ENCODE results near the gene ZNF677. TPM values are rescaled to one million over a fixed set of nuclear protein-coding genes. Genes with fewer than 3 reads are reported as not detected.
"Not testable (repeated sequence)": the region's sequence is repeated elsewhere in the genome, so short reads cannot be mapped to it uniquely, and the experiment has no call there.

Gene ZNF677
- total and polyA plus RNA-seq, 5 donors from 2014 or later: 0.38 to 24.9 (median 6.1) TPM

DNA sequence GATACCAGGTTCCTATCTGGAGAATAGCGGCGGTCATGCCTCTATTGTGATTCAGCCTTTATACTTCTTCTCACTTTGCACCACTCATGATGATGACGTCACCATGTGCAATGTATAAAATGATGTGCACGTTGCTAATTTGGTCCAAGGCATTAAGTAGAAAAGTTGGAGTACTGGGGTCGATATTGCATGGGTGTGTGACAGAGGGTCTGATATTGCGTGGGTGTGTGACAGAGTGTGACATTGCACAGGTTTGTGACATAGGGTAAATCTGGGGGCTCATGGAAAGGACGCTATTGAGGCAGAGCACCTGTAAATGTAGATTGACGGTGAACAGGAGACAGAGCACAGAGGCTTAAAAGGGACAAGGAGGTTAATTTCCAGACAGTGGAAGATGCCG, 17.4 kb upstream of the ZNF677 start:
- no peaks in the 10 kb centered on the region for H3K27me3 Mint-ChIP-seq
- no peaks in the 10 kb centered on the region for H3K4me1 ChIP-seq (ENCODE audit: control insufficient read depth, insufficient read depth, low read length, poor library complexity, severe bottlenecking)
- H3K36me3 ChIP-seq (ENCODE audit: control insufficient read depth, insufficient read depth, low read length): no peaks in the 10 kb centered on the region
- H3K4me3 ChIP-seq (ENCODE audit: low read depth, low read length): no peak overlapping the region
- H3K27me3 ChIP-seq (ENCODE audit: control insufficient read depth, insufficient read depth, low read length): no peaks in the 10 kb centered on the region
- peaks cover 16% of the 10 kb centered on the region for H3K36me3 Mint-ChIP-seq
- H3K4me3 Mint-ChIP-seq: no peak overlapping the region
- H3K4me1 Mint-ChIP-seq: no peaks in the 10 kb centered on the region
- H3K9me3 ChIP-seq (ENCODE audit: control insufficient read depth in 2 of 2, low read length in 2 of 2): peaks cover 2 to 15% of the 10 kb centered on the region in 2 experiments
- ATAC-seq (ENCODE audit: low read depth in 2 of 2): no peak
- H3K27ac Mint-ChIP-seq: no peak overlapping the region
- no peak overlapping the region for H3K27ac ChIP-seq (ENCODE audit: insufficient read depth, low read length, poor library complexity, severe bottlenecking)
- no peak for DNase-seq
- peaks cover 0 to 45% (median 14%) of the 10 kb centered on the region in 7 donors for H3K9me3 Mint-ChIP-seq

GRCh38 chr19:53269861-53270260, 15.2 kb upstream of the ZNF677 start:
- H3K4me1 ChIP-seq (ENCODE audit: control insufficient read depth, insufficient read depth, low read length, poor library complexity, severe bottlenecking); H3K27ac ChIP-seq (ENCODE audit: insufficient read depth, low read length, poor library complexity, severe bottlenecking); ATAC-seq (ENCODE audit: low read depth in 2 of 2); H3K4me3 Mint-ChIP-seq; H3K27ac Mint-ChIP-seq; DNase-seq; H3K4me1 Mint-ChIP-seq; H3K27me3 ChIP-seq (ENCODE audit: control insufficient read depth, insufficient read depth, low read length); H3K27me3 Mint-ChIP-seq; H3K4me3 ChIP-seq (ENCODE audit: low read depth, low read length); H3K36me3 ChIP-seq (ENCODE audit: control insufficient read depth, insufficient read depth, low read length): not testable (repeated sequence)
- Mint-ChIP-seq H3K9me3 (peaks cover 0 to 50% (median 15%) of the 10 kb centered on the region in 7 donors), H3K36me3 (peaks cover 16% of the 10 kb centered on the region)
- H3K9me3 ChIP-seq (ENCODE audit: control insufficient read depth in 2 of 2, low read length in 2 of 2): peaks cover 2 to 19% of the 10 kb centered on the region in 2 experiments

GRCh38 chr19:53267623-53268022, 12.9 kb upstream of the ZNF677 start, which contains the start of gene VN1R4:
Gene VN1R4 (minus strand): TSS chr19:53267723. CDS start chr19:53267665, 58 bp downstream.
- not testable (repeated sequence) for H3K27me3 ChIP-seq (ENCODE audit: control insufficient read depth, insufficient read depth, low read length); H3K4me1 Mint-ChIP-seq; H3K4me3 ChIP-seq (ENCODE audit: low read depth, low read length); H3K27ac Mint-ChIP-seq; H3K36me3 ChIP-seq (ENCODE audit: control insufficient read depth, insufficient read depth, low read length); DNase-seq; H3K4me3 Mint-ChIP-seq; H3K27me3 Mint-ChIP-seq; ATAC-seq (ENCODE audit: low read depth in 2 of 2); H3K27ac ChIP-seq (ENCODE audit: insufficient read depth, low read length, poor library complexity, severe bottlenecking); H3K4me1 ChIP-seq (ENCODE audit: control insufficient read depth, insufficient read depth, low read length, poor library complexity, severe bottlenecking)
- Mint-ChIP-seq H3K9me3 (peaks cover 4 to 58% (median 19%) of the 10 kb centered on the region in 7 donors), H3K36me3 (peaks cover 11% of the 10 kb centered on the region)
- peaks cover 10 to 19% of the 10 kb centered on the region in 2 experiments for H3K9me3 ChIP-seq (ENCODE audit: control insufficient read depth in 2 of 2, low read length in 2 of 2)

DNA sequence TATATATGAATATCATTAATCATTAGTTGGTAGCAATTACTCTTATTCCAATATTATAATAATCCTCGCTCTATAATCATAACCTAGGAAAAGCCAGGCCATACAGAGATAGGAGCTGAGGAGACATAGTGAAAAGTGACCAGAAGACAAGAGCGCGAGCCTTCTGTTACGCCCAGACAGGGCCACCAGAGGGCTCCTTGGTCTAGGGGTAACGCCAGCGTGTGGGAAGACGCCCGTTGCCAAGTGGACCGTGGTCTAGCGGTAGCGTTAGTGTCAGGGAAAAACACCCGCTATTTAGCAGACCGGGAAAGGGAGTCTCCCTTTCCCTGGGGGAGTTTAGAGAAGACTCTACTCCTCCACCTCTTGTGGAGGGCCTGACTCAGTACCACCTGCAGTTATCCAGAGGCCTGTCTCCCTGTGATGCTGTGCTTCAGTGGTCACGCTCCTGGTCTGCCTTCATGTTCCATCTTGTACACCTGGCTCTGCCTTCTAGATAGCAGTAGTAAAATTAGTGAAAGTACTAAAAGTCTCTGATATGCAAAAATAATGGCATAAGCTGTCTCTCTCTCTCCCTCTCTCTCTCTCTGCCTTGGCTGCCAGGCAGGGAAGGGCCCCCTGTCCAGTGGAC, 3.2 kb upstream of the ZNF677 start, which contains the start of gene VN1R2:
TSS of gene VN1R2 (plus strand) at position 578 of the 628 bp plus-strand sequence. CDS start 84 bp downstream, outside the sequence.
- peaks cover 0 to 49% (median 19%) of the 10 kb centered on the region in 7 donors for H3K9me3 Mint-ChIP-seq
- not testable (repeated sequence) for H3K27ac Mint-ChIP-seq; ATAC-seq (ENCODE audit: low read depth in 2 of 2)

DNA sequence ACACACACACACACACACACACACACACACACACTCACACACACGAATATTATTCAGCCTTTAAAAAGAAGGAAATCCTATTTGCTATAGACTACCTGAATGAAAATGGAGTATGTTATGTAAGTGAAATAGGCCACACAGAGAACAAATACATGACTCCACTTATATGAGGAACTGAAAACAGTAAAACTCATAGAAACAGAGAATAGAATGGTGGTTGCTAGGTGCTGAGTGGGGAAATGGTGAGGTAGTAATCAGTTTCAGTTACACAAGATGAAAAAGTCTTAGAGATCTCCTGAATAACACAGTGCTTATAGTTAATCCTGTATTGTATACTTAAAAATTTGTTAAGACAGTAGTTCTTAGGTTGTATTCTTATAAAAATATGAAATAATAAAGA, 8.2 kb downstream of the ZNF677 start:
- H3K9me3 Mint-ChIP-seq: peaks cover 4 to 80% (median 38%) of the 10 kb centered on the region in 7 donors
- no peaks in the 10 kb centered on the region for H3K4me1 Mint-ChIP-seq
- DNase-seq (no peak), ATAC-seq (ENCODE audit: low read depth in 2 of 2) (no peak)
- no peak overlapping the region for H3K4me3 Mint-ChIP-seq
- H3K27me3 ChIP-seq (ENCODE audit: control insufficient read depth, insufficient read depth, low read length): no peaks in the 10 kb centered on the region
- H3K4me1 ChIP-seq (ENCODE audit: control insufficient read depth, insufficient read depth, low read length, poor library complexity, severe bottlenecking): no peaks in the 10 kb centered on the region
- peaks cover 71% of the 10 kb centered on the region for H3K36me3 Mint-ChIP-seq
- H3K27me3 Mint-ChIP-seq: no peaks in the 10 kb centered on the region
- no peak overlapping the region for H3K4me3 ChIP-seq (ENCODE audit: low read depth, low read length)
- peaks cover 58 to 73% of the 10 kb centered on the region in 2 experiments for H3K9me3 ChIP-seq (ENCODE audit: control insufficient read depth in 2 of 2, low read length in 2 of 2)
- peaks cover 23% of the 10 kb centered on the region for H3K36me3 ChIP-seq (ENCODE audit: control insufficient read depth, insufficient read depth, low read length)
- no peak overlapping the region for H3K27ac Mint-ChIP-seq
- no peak overlapping the region for H3K27ac ChIP-seq (ENCODE audit: insufficient read depth, low read length, poor library complexity, severe bottlenecking)

More for the DNA sequence above, 3.2 kb upstream of the ZNF677 start, which contains the start of gene VN1R2:
- H3K36me3 ChIP-seq (ENCODE audit: control insufficient read depth, insufficient read depth, low read length); H3K4me3 ChIP-seq (ENCODE audit: low read depth, low read length); H3K27me3 Mint-ChIP-seq; H3K4me3 Mint-ChIP-seq; DNase-seq; H3K36me3 Mint-ChIP-seq; H3K27ac ChIP-seq (ENCODE audit: insufficient read depth, low read length, poor library complexity, severe bottlenecking); H3K27me3 ChIP-seq (ENCODE audit: control insufficient read depth, insufficient read depth, low read length): not testable (repeated sequence)
- Histone ChIP-seq H3K4me1 (ENCODE audit: control insufficient read depth, insufficient read depth, low read length, poor library complexity, severe bottlenecking) (peaks cover 12% of the 10 kb centered on the region), H3K9me3 (ENCODE audit: control insufficient read depth in 2 of 2, low read length in 2 of 2) (peaks cover 26 to 58% of the 10 kb centered on the region in 2 experiments)
- H3K4me1 Mint-ChIP-seq: peaks cover 0 to 15% (median 1%) of the 10 kb centered on the region in 4 donors

- Histone ChIP-seq H3K4me3 (ENCODE audit: low read depth, low read length) (no peak overlapping the region), H3K36me3 (ENCODE audit: control insufficient read depth, insufficient read depth, low read length) (peaks cover under 1% of the 10 kb centered on the region), H3K9me3 (ENCODE audit: control insufficient read depth in 2 of 2, low read length in 2 of 2) (peaks cover 77 to 97% of the 10 kb centered on the region in 2 experiments), H3K4me1 (ENCODE audit: control insufficient read depth, insufficient read depth, low read length, poor library complexity, severe bottlenecking) (no peaks in the 10 kb centered on the region), H3K27ac (ENCODE audit: insufficient read depth, low read length, poor library complexity, severe bottlenecking) (no peak overlapping the region), H3K27me3 (ENCODE audit: control insufficient read depth, insufficient read depth, low read length) (no peaks in the 10 kb centered on the region)
- peaks cover 5 to 79% (median 36%) of the 10 kb centered on the region in 7 donors for H3K9me3 Mint-ChIP-seq
- no peak for ATAC-seq (ENCODE audit: low read depth in 2 of 2)
- H3K27ac Mint-ChIP-seq: no peak overlapping the region
- no peaks in the 10 kb centered on the region for H3K27me3 Mint-ChIP-seq
- no peak overlapping the region for H3K4me3 Mint-ChIP-seq
- peaks cover 36% of the 10 kb centered on the region for H3K36me3 Mint-ChIP-seq
- H3K4me1 Mint-ChIP-seq: no peaks in the 10 kb centered on the region
- DNase-seq: no peak
These were observed 17.4 kb downstream of the ZNF677 start for GRCh38 chr19:53237114-53237777.

DNA sequence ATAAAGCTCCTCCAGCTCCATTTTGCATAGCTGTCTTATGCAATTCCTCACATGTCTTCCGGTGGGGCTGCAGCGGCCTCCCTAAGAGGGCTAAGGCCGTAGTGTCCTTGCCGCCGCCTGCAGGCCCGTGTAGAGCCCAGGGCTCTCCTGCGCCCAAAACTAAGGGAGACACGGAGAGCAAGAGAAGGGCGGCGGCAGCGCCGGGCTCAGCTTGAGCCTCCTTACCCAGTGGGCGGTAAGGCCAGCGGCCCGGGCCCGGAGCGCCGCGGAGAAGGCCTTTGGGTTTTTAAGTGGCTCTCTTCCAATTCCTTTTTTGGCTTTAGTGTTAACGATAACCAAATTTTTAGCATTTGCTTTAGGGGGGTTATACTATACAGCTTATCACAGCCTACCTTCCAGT, 30.1 kb downstream of the ZNF677 start:
- Histone ChIP-seq H3K4me1 (ENCODE audit: control insufficient read depth, insufficient read depth, low read length, poor library complexity, severe bottlenecking) (no peaks in the 10 kb centered on the region), H3K9me3 (ENCODE audit: control insufficient read depth in 2 of 2, low read length in 2 of 2) (peaks cover 39 to 76% of the 10 kb centered on the region in 2 experiments), H3K27ac (ENCODE audit: insufficient read depth, low read length, poor library complexity, severe bottlenecking) (no peak overlapping the region), H3K27me3 (ENCODE audit: control insufficient read depth, insufficient read depth, low read length) (no peaks in the 10 kb centered on the region), H3K4me3 (ENCODE audit: low read depth, low read length) (no peak overlapping the region), H3K36me3 (ENCODE audit: control insufficient read depth, insufficient read depth, low read length) (no peaks in the 10 kb centered on the region)
- Mint-ChIP-seq H3K4me1 (no peaks in the 10 kb centered on the region), H3K27ac (no peak overlapping the region), H3K36me3 (peaks cover 9% of the 10 kb centered on the region), H3K9me3 (peaks cover 0 to 58% (median 20%) of the 10 kb centered on the region in 7 donors), H3K4me3 (no peak overlapping the region), H3K27me3 (no peaks in the 10 kb centered on the region)
- DNase-seq: no peak
- no peak for ATAC-seq (ENCODE audit: low read depth in 2 of 2)
